Lower leg skin (tissue), 4 donors: ENCODE measurements around the gene ANXA1. TPM values are rescaled to one million over a fixed set of nuclear protein-coding genes. Genes with fewer than 3 reads are reported as not detected.

Experiments used
- DNase-seq, 2 donors: peaks; one replicate each; pipeline ENCODE4 v3.0.0-alpha.2; 2019; ENCODE audit warnings: low spot score in 2 of 2
- H3K4me3 ChIP-seq: fragments of 200-600 bp; sonication (generic); 2 replicates; pipeline ENCODE4 v1.5.1; 2017; ENCODE audit warnings: mild to moderate bottlenecking, low read depth; ENCODE audit not compliant: poor library complexity, severe bottlenecking
- CTCF ChIP-seq, 3 donors: fragments of 450-650 bp; IDR thresholded peaks; one replicate each; pipeline ENCODE4 v1.5.1; 2016; ENCODE audit warnings: antibody characterized with exemption in 3 of 3, mild to moderate bottlenecking in 3 of 3, moderate library complexity in 2 of 3
- POLR2A ChIP-seq, 2 donors: fragments of 450-650 bp; IDR thresholded peaks; one replicate each; pipeline ENCODE4 v1.6.1; 2016 to 2017; ENCODE audit warnings: antibody characterized with exemption in 2 of 2, mild to moderate bottlenecking in 1 of 2, moderate library complexity in 1 of 2
- WGBS, 2 donors: methylation state at CpG; one replicate each; pipeline ENCODE4 v1.1.5; 2018; 5-methylcytosine and 5-hydroxymethylcytosine counted together
- intact Hi-C: fragments of 100-400 bp; cut with DNase I; formaldehyde crosslinking; loops from one replicate; pipeline ENCODE4 v1.15.0; 2023; ENCODE audit warnings: low total_unique reads
- total RNA-seq, 4 donors: library from RNA; depleted of rRNA; stranded (reverse); fragments of >200 nt; gene quantifications; one replicate each; pipeline ENCODE4 v1.1.0, GENCODE V29; 2016

ANXA1 gene
- total RNA-seq, 4 donors from 2014 or later, result 146 to 284 (median 173) TPM

- no peak overlapping the region for H3K4me3 ChIP-seq
- DNase-seq, result no peak
- intact Hi-C loops, result no loop called here
- TF ChIP-seq POLR2A (IDR thresholded peaks at IDR 0.05) (no peak), CTCF (IDR thresholded peaks at IDR 0.05) (no peak)
- WGBS, 2 donors, result 64 to 74% methylated on average over 2 of the region's 2 CpGs
These were observed 47.8 kb downstream of the ANXA1 start for GRCh38 chr9:73199448-73199847.

GRCh38 chr9:73199886-73200285, 48.2 kb downstream of the ANXA1 start:
- 53 to 56% methylated on average over 10 of the region's 10 CpGs for WGBS, 2 donors
- no peak for TF ChIP-seq CTCF (IDR thresholded peaks at IDR 0.05)
- TF ChIP-seq POLR2A (IDR thresholded peaks at IDR 0.05), result no peak
- no peak for DNase-seq
- H3K4me3 ChIP-seq, result no peak overlapping the region
- intact Hi-C loops, result no loop called here

- H3K4me3 ChIP-seq, result no peak overlapping the region
- no peak for TF ChIP-seq CTCF (IDR thresholded peaks at IDR 0.05)
- no peak for TF ChIP-seq POLR2A (IDR thresholded peaks at IDR 0.05)
- WGBS, 2 donors, result 50% methylated on average over 9 of the region's 9 CpGs
- no peak for DNase-seq
- intact Hi-C loops, result no loop called here
These were observed 49.2 kb downstream of the ANXA1 start for GRCh38 chr9:73200694-73201452.

GRCh38 chr9:73202980-73203379, 51.3 kb downstream of the ANXA1 start:
- WGBS, 2 donors, result 0% methylated on average over 1 of the region's 1 CpG
- DNase-seq, result no peak
- intact Hi-C loops, result no loop called here
- H3K4me3 ChIP-seq, result no peak overlapping the region
- TF ChIP-seq CTCF (IDR thresholded peaks at IDR 0.05) (no peak), POLR2A (IDR thresholded peaks at IDR 0.05) (no peak)

GRCh38 chr9:73204936-73205335, 53.3 kb downstream of the ANXA1 start:
- DNase-seq, result no peak
- TF ChIP-seq POLR2A (IDR thresholded peaks at IDR 0.05) (no peak), CTCF (IDR thresholded peaks at IDR 0.05) (no peak)
- WGBS, 2 donors, result 67 to 69% methylated on average over 4 of the region's 4 CpGs
- H3K4me3 ChIP-seq, result no peak overlapping the region
- intact Hi-C loops, result no loop called here

- intact Hi-C loops, result no loop called here
- no peak overlapping the region for H3K4me3 ChIP-seq
- DNase-seq, result no peak
- whole genome bisulfite sequencing, 2 donors, result 70 to 77% methylated on average over 1 of the region's 1 CpG
- TF ChIP-seq POLR2A (IDR thresholded peaks at IDR 0.05), result no peak
- no peak for TF ChIP-seq CTCF (IDR thresholded peaks at IDR 0.05)
These were observed 55.2 kb downstream of the ANXA1 start for GRCh38 chr9:73206851-73207250.
